Measurements from ENCODE around the gene OR5AC2.

The OR5AC2 gene

GRCh38 chr3:98068824-98069223, 18.1 kb upstream of the OR5AC2 start:
- Histone ChIP-seq H3K4me1 (ENCODE audit: control insufficient read depth in 1 of 2, insufficient read depth in 1 of 2, low read depth in 1 of 2, low read length in 1 of 2) (no peaks in the 10 kb centered on the region), H3K27me3 (no peaks in the 10 kb centered on the region), H3K36me3 (no peaks in the 10 kb centered on the region), H3K4me3 (ENCODE audit: low read depth in 1 of 2, low read length in 1 of 2) (no peak overlapping the region), H3K9me3 (no peaks in the 10 kb centered on the region), H3K27ac (no peak overlapping the region)
- TF ChIP-seq CTCF (IDR thresholded peaks at IDR 0.05): no peak

- TF ChIP-seq CTCF (IDR thresholded peaks at IDR 0.05): no peak
- Histone ChIP-seq H3K36me3 (no peaks in the 10 kb centered on the region), H3K27ac (no peak overlapping the region)
Measured at GRCh38 chr3:98070840-98071239, 16.1 kb upstream of the OR5AC2 start.

GRCh38 chr3:98073486-98073885, 13.5 kb upstream of the OR5AC2 start:
- H3K4me3 ChIP-seq (ENCODE audit: low read depth in 1 of 2, low read length in 1 of 2): no peak overlapping the region

More at GRCh38 chr3:98070840-98071239, 16.1 kb upstream of the OR5AC2 start:
- H3K9me3 ChIP-seq: no peaks in the 10 kb centered on the region
- H3K4me1 ChIP-seq (ENCODE audit: control insufficient read depth in 1 of 2, insufficient read depth in 1 of 2, low read depth in 1 of 2, low read length in 1 of 2): no peaks in the 10 kb centered on the region
- no peak overlapping the region for H3K4me3 ChIP-seq (ENCODE audit: low read depth in 1 of 2, low read length in 1 of 2)
- H3K27me3 ChIP-seq: no peaks in the 10 kb centered on the region

GRCh38 chr3:98095882-98096281, 8.9 kb downstream of the OR5AC2 start:
- Histone ChIP-seq H3K4me1 (ENCODE audit: control insufficient read depth in 1 of 2, insufficient read depth in 1 of 2, low read depth in 1 of 2, low read length in 1 of 2) (no peaks in the 10 kb centered on the region), H3K27me3 (no peaks in the 10 kb centered on the region), H3K36me3 (no peaks in the 10 kb centered on the region), H3K27ac (no peak overlapping the region), H3K4me3 (ENCODE audit: low read depth in 1 of 2, low read length in 1 of 2) (no peak overlapping the region), H3K9me3 (no peaks in the 10 kb centered on the region)
- TF ChIP-seq CTCF (IDR thresholded peaks at IDR 0.05): no peak

More at GRCh38 chr3:98073486-98073885, 13.5 kb upstream of the OR5AC2 start:
- Histone ChIP-seq H3K27ac (no peak overlapping the region), H3K27me3 (no peaks in the 10 kb centered on the region), H3K9me3 (no peaks in the 10 kb centered on the region), H3K4me1 (ENCODE audit: control insufficient read depth in 1 of 2, insufficient read depth in 1 of 2, low read depth in 1 of 2, low read length in 1 of 2) (no peaks in the 10 kb centered on the region), H3K36me3 (no peaks in the 10 kb centered on the region)
- no peak for TF ChIP-seq CTCF (IDR thresholded peaks at IDR 0.05)

GRCh38 chr3:98099848-98100247, 12.9 kb downstream of the OR5AC2 start:
- no peak overlapping the region for H3K4me3 ChIP-seq (ENCODE audit: low read depth in 1 of 2, low read length in 1 of 2)
- no peaks in the 10 kb centered on the region for H3K4me1 ChIP-seq (ENCODE audit: control insufficient read depth in 1 of 2, insufficient read depth in 1 of 2, low read depth in 1 of 2, low read length in 1 of 2)
- H3K27ac ChIP-seq: no peak overlapping the region
- no peak for TF ChIP-seq CTCF (IDR thresholded peaks at IDR 0.05)
- H3K9me3 ChIP-seq: no peaks in the 10 kb centered on the region
- H3K27me3 ChIP-seq: no peaks in the 10 kb centered on the region
- H3K36me3 ChIP-seq: no peaks in the 10 kb centered on the region

- no peaks in the 10 kb centered on the region for H3K27me3 ChIP-seq
- H3K36me3 ChIP-seq: no peaks in the 10 kb centered on the region
- no peak overlapping the region for H3K27ac ChIP-seq
- no peak overlapping the region for H3K4me3 ChIP-seq (ENCODE audit: low read depth in 1 of 2, low read length in 1 of 2)
- TF ChIP-seq CTCF (IDR thresholded peaks at IDR 0.05): no peak
- H3K9me3 ChIP-seq: peaks cover 3% of the 10 kb centered on the region
- no peaks in the 10 kb centered on the region for H3K4me1 ChIP-seq (ENCODE audit: control insufficient read depth in 1 of 2, insufficient read depth in 1 of 2, low read depth in 1 of 2, low read length in 1 of 2)
Measured at GRCh38 chr3:98108162-98108561, 21.2 kb downstream of the OR5AC2 start.

Measured in neutrophil (primary cell).